ENCODE data around the gene DZIP1. TPM values are rescaled to one million over a fixed set of nuclear protein-coding genes. Genes with fewer than 3 reads are reported as not detected.

DZIP1 gene
- total and polyA plus RNA-seq, 2 of the 8 experiments (the other 6 are each of a cell fraction or from before 2014, with no cell fraction given) = 7.6 to 24.6 TPM

GRCh38 chr13:95533545-95534160 is 110.9 kb downstream of the DZIP1 start:
- 62% methylated on average over 7 of the region's 7 CpGs; no CpG with 5 or more reads in 1 of the 2 experiments for WGBS, 2 experiments (ENCODE audit: extremely low coverage in 1 of 2, insufficient coverage in 1 of 2, insufficient read length in 1 of 2, insufficient replicate concordance in 2 of 2, low coverage in 1 of 2, low lambda C conversion rate in 2 of 2, missing lambda C conversion rate in 1 of 2)
- Histone ChIP-seq H2BK12ac (ENCODE audit: low read depth, low read length) (peak overlapping the region; percentile 60; the same call in 1 of the 2 replicates), H3K14ac (ENCODE audit: insufficient read length) (no peak overlapping the region), H3K23ac (ENCODE audit: insufficient read length) (no peak overlapping the region), H3K79me2 (ENCODE audit: control insufficient read depth in 1 of 2, insufficient read depth in 2 of 2, low read length in 2 of 2) (no peaks in the 10 kb centered on the region), H3K4me3 (ENCODE audit: extremely low read depth in 1 of 4, insufficient read depth in 2 of 4, low read depth in 3 of 4, low read length in 4 of 4) (no peak overlapping the region), H2AK5ac (ENCODE audit: low read depth, low read length) (no peak overlapping the region), H2AFZ (ENCODE audit: low read length) (peak overlapping the region; percentile 100), H3K9me3 (ENCODE audit: insufficient read depth in 2 of 2, low read depth in 1 of 2, low read length in 1 of 2) (no peaks in the 10 kb centered on the region), H3K36me3 (ENCODE audit: control insufficient read depth in 2 of 4, insufficient read depth in 4 of 4, low read length in 3 of 4) (no peaks in the 10 kb centered on the region), H2BK15ac (ENCODE audit: low read length) (no peak overlapping the region), H3K27ac (ENCODE audit: low read depth, low read length) (peak overlapping the region; percentile 56; the same call in 1 of the 2 replicates), H3K4me1 (replicated peaks in 1 of 4; ENCODE audit: control insufficient read depth in 3 of 4, insufficient read depth in 4 of 4, low read length in 3 of 4) (peaks cover 0 to 3% (median under 1%) of the 10 kb centered on the region in 4 experiments; a peak in 3 of 7 replicates), H4K5ac (ENCODE audit: insufficient read length, low read depth, low read length) (peak overlapping the region; percentile 2), H2BK120ac (replicated peaks; ENCODE audit: low read depth, low read length) (no peak overlapping the region), H4K91ac (replicated peaks; ENCODE audit: insufficient read length, low read length) (no peak overlapping the region), H3K18ac (ENCODE audit: extremely low read depth, low read length) (peak overlapping the region; percentile 81), H3K9ac (replicated peaks in 1 of 4; ENCODE audit: extremely low read depth in 1 of 4, low read depth in 3 of 4, low read length in 3 of 4) (no peak overlapping the region), H4K8ac (ENCODE audit: extremely low read depth, insufficient read depth, low read length) (no peak overlapping the region), H2BK5ac (ENCODE audit: low read depth, low read length) (no peak overlapping the region), H3K23me2 (ENCODE audit: low read depth, low read length) (no peaks in the 10 kb centered on the region), H2BK20ac (ENCODE audit: low read length) (no peak overlapping the region), H3K4me2 (ENCODE audit: insufficient read depth in 1 of 2, low read depth in 2 of 2, low read length in 2 of 2) (no peak overlapping the region), H3K27me3 (replicated peaks in 1 of 4; ENCODE audit: control insufficient read depth in 3 of 4, extremely low read depth in 1 of 4, insufficient read depth in 3 of 4, low read length in 3 of 4) (no peaks in the 10 kb centered on the region), H3K79me1 (ENCODE audit: low read depth, low read length) (no peaks in the 10 kb centered on the region), H4K20me1 (replicated peaks in 1 of 2; ENCODE audit: control insufficient read depth in 1 of 2, insufficient read depth in 2 of 2, low read length in 2 of 2) (no peaks in the 10 kb centered on the region), H3K56ac (replicated peaks; ENCODE audit: insufficient read length, low read depth, low read length) (no peak overlapping the region), H3K4ac (replicated peaks; ENCODE audit: insufficient read length, low read depth, low read length) (no peak overlapping the region)
- CTCF ChIA-PET (ENCODE audit: partially characterized antibody) = interaction anchor here (0.8 to 2.1 kb wide), 5 partner anchors 9 to 51 kb away, joined by 3 to 9 read pairs (median 5); no protein-coding TSS in a partner anchor
- POLR2A ChIA-PET (ENCODE audit: partially characterized antibody) = interaction anchor here (0.8 to 1.1 kb wide), 2 partner anchors 13 to 23 kb away, joined by 3 read pairs; no protein-coding TSS in a partner anchor
- peak in 1 of 2 experiments; percentile 54 for DNase-seq (ENCODE audit: low read depth in 1 of 2, low spot score in 2 of 2)
- peak; percentile 13 for FAIRE-seq
- TF ChIP-seq POU5F1 (IDR thresholded peaks at IDR 0.05; ENCODE audit: low read depth, low read length) (no peak), KDM5A (IDR thresholded peaks at IDR 0.05; ENCODE audit: low read length) (no peak), RAD21 (IDR thresholded peaks at IDR 0.05 in 1 of 2, conservative IDR thresholded peaks at IDR 0.05 in 1 of 2; ENCODE audit: low read depth in 2 of 2, low read length in 2 of 2) (peak in 1 of 2 experiments; percentile 13; a peak in 1 of 4 replicates), POLR2AphosphoS5 (IDR thresholded peaks at IDR 0.05; ENCODE audit: low read depth, low read length) (0 out of 2 replicates have a peak, but pooled peaks have one; percentile 21), GABPA (IDR thresholded peaks at IDR 0.05; ENCODE audit: borderline replicate concordance, insufficient read depth, low read length) (no peak), RFX5 (IDR thresholded peaks at IDR 0.05; ENCODE audit: borderline replicate concordance, low read depth, low read length) (no peak), SUZ12 (IDR thresholded peaks at IDR 0.05; ENCODE audit: low read length) (no peak), E2F6 (IDR thresholded peaks at IDR 0.05) (no peak), CBX8 (IDR thresholded peaks at IDR 0.05; ENCODE audit: borderline replicate concordance, low read depth, low read length) (no peak), CEBPB (IDR thresholded peaks at IDR 0.05; ENCODE audit: low read depth, low read length) (no peak), YY1 (IDR thresholded peaks at IDR 0.05; ENCODE audit: low read depth, low read length) (peak; percentile 59), TAF1 (IDR thresholded peaks at IDR 0.05; ENCODE audit: low read depth, low read length) (no peak)

All from H1 (cell line).